ENCODE measurements around the gene IYD.

The IYD gene

GRCh38 chr6:150394899-150395295, 26.1 kb downstream of the IYD start:
- DNase-seq (ENCODE audit: low read depth), result no peak

- DNase-seq (ENCODE audit: low read depth), result no peak
These were observed 26.7 kb downstream of the IYD start for GRCh38 chr6:150395388-150396009.

DNA sequence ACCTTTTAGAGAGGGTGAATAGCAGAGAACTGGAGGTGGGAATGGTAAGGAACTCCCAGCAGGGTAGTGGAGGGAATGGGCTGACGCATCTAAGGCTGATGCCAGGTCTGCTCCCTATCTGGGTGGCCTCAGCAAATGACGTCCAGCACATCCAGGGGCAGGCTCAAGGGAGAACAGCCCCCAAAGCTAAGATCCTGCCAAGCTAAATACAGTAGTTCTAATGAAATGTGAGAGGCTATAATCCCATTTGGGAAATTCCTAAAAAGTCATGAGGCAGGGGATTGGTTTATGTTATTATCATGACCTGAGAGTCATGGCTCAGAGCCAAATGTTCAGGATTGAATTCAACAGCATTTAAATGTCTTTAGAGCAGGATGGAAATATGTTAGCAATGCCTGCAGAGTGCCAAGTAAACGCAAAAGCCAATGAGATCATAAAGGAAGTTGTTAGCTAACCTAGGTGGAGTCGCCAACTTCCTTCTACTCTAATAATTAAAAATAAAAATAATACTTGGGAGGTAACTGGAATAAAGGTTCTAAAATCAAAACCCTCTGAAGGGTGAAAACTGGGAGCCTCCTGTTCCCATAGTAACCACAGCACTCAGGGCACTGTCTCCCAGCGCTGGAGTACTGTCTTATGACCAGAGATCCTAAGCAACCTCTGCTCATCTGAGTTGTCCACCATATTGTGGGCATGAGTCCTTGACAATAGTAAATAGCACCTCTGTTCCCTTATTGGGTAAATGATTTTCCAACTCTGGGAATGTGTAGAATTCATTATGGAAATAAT, 34.8 kb downstream of the IYD start:
- DNase-seq (ENCODE audit: low read depth), result no peak

DNA sequence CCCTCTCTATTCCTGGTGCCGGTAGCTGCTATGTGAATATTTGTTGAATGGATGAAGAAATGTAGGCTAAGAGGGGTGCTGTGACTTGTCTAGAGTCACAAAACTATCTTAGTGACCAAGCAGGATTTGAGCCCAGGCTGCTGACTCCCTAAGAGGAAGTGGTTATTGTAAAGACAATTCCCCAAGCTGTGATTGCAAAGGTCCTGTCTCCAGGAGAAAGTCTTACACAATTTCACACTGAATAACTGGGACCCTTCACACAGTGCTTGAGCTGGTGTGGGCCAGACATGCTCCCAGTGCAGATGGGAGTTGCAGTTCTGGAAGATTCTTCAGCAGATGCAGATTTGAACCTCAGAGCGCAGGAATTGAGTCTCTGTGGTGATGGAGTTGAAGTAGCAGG, 38.1 kb downstream of the IYD start:
- no peak for DNase-seq (ENCODE audit: low read depth)

- no peak for DNase-seq (ENCODE audit: low read depth)
These were observed 40.0 kb downstream of the IYD start for GRCh38 chr6:150408842-150409241.

DNA sequence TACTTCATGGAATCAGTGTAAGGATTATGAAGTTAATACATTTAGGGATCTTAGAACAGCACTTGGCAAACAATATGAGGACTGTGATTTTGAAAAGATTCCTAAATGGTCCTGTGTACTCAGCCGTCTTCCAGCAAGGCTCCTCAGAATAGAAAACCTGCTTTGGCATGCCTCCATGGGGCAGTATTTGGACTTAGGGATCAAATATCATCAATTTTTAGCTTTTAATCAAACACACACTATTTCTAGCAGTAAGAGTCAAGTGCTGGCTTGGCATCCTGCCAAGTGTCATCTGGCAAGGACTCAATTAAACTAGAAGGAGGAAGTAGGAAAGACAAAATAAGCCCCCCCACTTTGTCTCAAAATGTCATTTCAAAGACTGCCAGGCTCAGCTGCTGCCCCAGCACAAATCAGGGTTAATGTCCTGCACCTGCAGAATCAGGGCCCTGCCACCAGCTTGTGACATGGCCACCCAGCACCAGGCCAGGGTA, 40.8 kb downstream of the IYD start:
- DNase-seq (ENCODE audit: low read depth), result no peak

- no peak for DNase-seq (ENCODE audit: low read depth)
These were observed 41.6 kb downstream of the IYD start for GRCh38 chr6:150410399-150410798.

DNA sequence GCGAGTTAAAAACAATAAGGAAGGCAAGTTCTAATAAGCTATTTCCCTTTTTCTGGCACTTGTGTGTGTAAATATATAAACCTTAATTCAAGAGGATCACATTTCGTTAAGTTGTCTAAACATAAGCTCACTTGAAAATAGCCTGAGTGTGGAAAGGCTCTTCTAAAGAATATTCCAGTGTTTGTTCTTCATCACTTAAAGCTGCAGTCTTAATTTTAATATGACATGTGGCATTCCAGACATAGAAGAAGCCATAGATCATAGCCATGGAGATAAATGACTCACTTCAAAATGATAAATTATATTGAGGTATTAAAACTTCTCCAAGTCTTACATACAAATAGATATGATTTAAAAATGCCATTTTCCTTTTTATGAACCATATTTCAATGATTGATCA, 42.1 kb downstream of the IYD start:
- no peak for DNase-seq (ENCODE audit: low read depth)

DNA sequence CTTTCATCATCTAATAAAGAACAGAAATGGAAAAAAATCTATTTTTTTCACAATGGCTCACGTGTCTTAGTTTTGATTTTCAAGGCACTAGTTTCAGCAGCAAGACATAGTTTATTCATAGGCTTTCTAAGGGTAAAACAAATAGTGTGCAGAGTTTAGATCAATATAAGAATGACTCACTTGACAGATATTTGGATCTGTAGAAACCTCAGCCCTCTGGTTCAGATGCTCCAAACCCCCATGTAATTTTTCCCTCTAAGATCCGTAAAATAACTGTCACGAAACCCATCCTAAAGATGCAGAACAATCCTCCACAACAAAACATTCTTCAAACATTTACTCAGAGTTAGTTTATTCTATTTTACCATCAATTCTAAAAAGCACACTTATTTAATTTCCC, 43.4 kb downstream of the IYD start:
- DNase-seq (ENCODE audit: low read depth), result no peak

GRCh38 chr6:150413198-150413597, 44.4 kb downstream of the IYD start:
- DNase-seq (ENCODE audit: low read depth), result no peak

- no peak for DNase-seq (ENCODE audit: low read depth)
These were observed 45.0 kb downstream of the IYD start for GRCh38 chr6:150413781-150414281.

GRCh38 chr6:150416128-150416527, 47.3 kb downstream of the IYD start:
- no peak for DNase-seq (ENCODE audit: low read depth)

- no peak for DNase-seq (ENCODE audit: low read depth)
These were observed 48.4 kb downstream of the IYD start for GRCh38 chr6:150417250-150417649.

- DNase-seq (ENCODE audit: low read depth), result no peak
These were observed 49.4 kb downstream of the IYD start for GRCh38 chr6:150417899-150418826.

DNA sequence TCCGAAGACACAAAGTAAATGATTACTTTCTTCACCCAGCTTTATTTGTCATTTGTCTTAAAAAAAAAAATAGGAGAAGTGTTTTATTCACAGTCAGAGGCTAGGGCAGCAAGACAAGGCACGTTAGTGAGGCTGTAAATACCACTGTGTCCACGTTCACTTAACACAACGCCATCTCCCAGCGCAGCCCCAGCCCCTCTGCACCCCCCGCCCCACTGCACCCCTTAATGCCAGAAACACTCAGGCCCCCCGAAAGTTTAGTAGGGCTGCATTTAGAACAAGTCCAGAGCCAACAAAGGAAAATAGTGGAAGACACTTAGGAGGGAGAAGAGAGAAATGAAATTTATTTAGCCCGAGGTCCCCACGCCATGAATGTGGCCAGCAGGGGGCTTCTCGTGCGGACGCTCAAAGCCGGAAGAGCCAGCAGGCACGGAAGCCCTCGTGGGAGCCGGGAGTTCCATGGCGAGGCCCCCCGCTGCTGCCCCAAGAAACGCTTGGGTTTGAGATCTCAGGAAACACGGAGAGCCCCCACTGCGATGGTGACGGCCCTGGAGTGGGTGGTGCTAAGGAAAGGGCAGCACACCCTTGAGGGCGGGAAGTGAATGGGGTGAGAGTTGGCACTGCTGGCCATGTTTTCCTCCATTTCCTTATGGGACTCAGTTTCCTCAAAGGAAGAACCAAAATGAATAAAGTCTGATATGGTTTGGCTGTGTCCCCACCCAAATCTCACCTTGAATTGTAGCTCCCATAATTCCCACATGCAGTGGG, 50.2 kb downstream of the IYD start:
- no peak for DNase-seq (ENCODE audit: low read depth)

- no peak for DNase-seq (ENCODE audit: low read depth)
These were observed 51.6 kb downstream of the IYD start for GRCh38 chr6:150420428-150420827.

- DNase-seq (ENCODE audit: low read depth), result no peak
These were observed 52.1 kb downstream of the IYD start for GRCh38 chr6:150420926-150421325.

GRCh38 chr6:150425508-150425907, 56.7 kb downstream of the IYD start:
- DNase-seq (ENCODE audit: low read depth), result no peak

- DNase-seq (ENCODE audit: low read depth), result no peak
These were observed 57.4 kb downstream of the IYD start for GRCh38 chr6:150426198-150426597.

GRCh38 chr6:150427037-150427602, 58.3 kb downstream of the IYD start:
- DNase-seq (ENCODE audit: low read depth), result no peak

- DNase-seq (ENCODE audit: low read depth), result no peak
These were observed 59.0 kb downstream of the IYD start for GRCh38 chr6:150427843-150428242.
